ENCODE data around the gene ELAVL2. TPM values are rescaled to one million over a fixed set of nuclear protein-coding genes. Genes with fewer than 3 reads are reported as not detected.
A peak's percentile ranks its signal among the peaks of the same experiment; 100 is the strongest.

The ELAVL2 gene
- total RNA-seq: not detected

- DNase-seq (peak; percentile 10), ATAC-seq (peak; percentile 85 to 90)
- Mint-ChIP-seq H3K9me3 (peaks cover 4% of the 10 kb centered on the region), H3K27me3 (ENCODE audit: low read depth) (peaks cover 37% of the 10 kb centered on the region), H3K4me1 (ENCODE audit: low read depth) (no peaks in the 10 kb centered on the region), H3K36me3 (ENCODE audit: insufficient read depth) (no peaks in the 10 kb centered on the region), H3K4me3 (no peak within 1 kb of the TSS)
These were observed at the start of gene ELAVL2 for GRCh38 chr9:23826120-23826629. ELAVL2 (minus strand) TSS chr9:23826240; CDS start chr9:23762234, 64,006 bp downstream.

DNA sequence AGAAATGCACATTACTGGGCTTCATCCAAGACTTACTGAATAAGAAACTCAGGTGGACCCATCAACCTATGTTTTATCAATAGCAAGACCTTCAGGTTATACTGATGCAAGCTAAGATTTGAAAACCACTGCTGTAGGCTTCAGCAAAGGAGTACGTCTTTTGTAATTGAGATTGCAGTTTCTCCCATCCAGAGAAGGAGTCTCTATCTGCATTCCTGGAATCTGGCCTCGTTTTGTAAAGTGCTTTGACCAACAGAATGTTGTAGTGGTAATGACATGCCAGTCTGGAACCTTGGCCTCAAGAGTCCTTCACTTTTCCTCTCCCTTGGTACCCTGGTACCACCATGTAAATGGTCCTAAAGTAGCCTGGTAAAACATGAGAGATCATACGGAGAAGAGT lies 32.2 kb upstream of the ELAVL2 start:
- Mint-ChIP-seq H3K4me1 (ENCODE audit: low read depth) (no peaks in the 10 kb centered on the region), H3K27me3 (ENCODE audit: low read depth) (no peaks in the 10 kb centered on the region), H3K36me3 (ENCODE audit: insufficient read depth) (no peaks in the 10 kb centered on the region), H3K4me3 (no peak overlapping the region), H3K9me3 (peaks cover 23% of the 10 kb centered on the region)
- DNase-seq (no peak), ATAC-seq (no peak)

GRCh38 chr9:23855873-23856604 lies 30.0 kb upstream of the ELAVL2 start:
- Mint-ChIP-seq H3K9me3 (peaks cover 11% of the 10 kb centered on the region), H3K4me1 (ENCODE audit: low read depth) (peaks cover 3% of the 10 kb centered on the region), H3K4me3 (no peak overlapping the region), H3K36me3 (ENCODE audit: insufficient read depth) (no peaks in the 10 kb centered on the region), H3K27me3 (ENCODE audit: low read depth) (peaks cover 5% of the 10 kb centered on the region)
- no peak for DNase-seq
- ATAC-seq: no peak

- no peak for DNase-seq
- H3K9me3 Mint-ChIP-seq: no peaks in the 10 kb centered on the region
- no peak for ATAC-seq
- H3K36me3 Mint-ChIP-seq (ENCODE audit: insufficient read depth): no peaks in the 10 kb centered on the region
- H3K4me1 Mint-ChIP-seq (ENCODE audit: low read depth): peaks cover 3% of the 10 kb centered on the region
- no peak overlapping the region for H3K4me3 Mint-ChIP-seq
- H3K27me3 Mint-ChIP-seq (ENCODE audit: low read depth): peaks cover 20% of the 10 kb centered on the region
These were observed 24.9 kb upstream of the ELAVL2 start for GRCh38 chr9:23850690-23851629.

GRCh38 chr9:23850242-23850689 lies 24.2 kb upstream of the ELAVL2 start:
- no peak overlapping the region for H3K4me3 Mint-ChIP-seq
- H3K36me3 Mint-ChIP-seq (ENCODE audit: insufficient read depth): no peaks in the 10 kb centered on the region
- no peaks in the 10 kb centered on the region for H3K9me3 Mint-ChIP-seq
- peaks cover 3% of the 10 kb centered on the region for H3K4me1 Mint-ChIP-seq (ENCODE audit: low read depth)
- DNase-seq (no peak), ATAC-seq (no peak)
- H3K27me3 Mint-ChIP-seq (ENCODE audit: low read depth): peaks cover 20% of the 10 kb centered on the region

- H3K27me3 Mint-ChIP-seq (ENCODE audit: low read depth): peaks cover 20% of the 10 kb centered on the region
- H3K9me3 Mint-ChIP-seq: no peaks in the 10 kb centered on the region
- DNase-seq (no peak), ATAC-seq (no peak)
- no peak overlapping the region for H3K4me3 Mint-ChIP-seq
- H3K36me3 Mint-ChIP-seq (ENCODE audit: insufficient read depth): no peaks in the 10 kb centered on the region
- peaks cover 3% of the 10 kb centered on the region for H3K4me1 Mint-ChIP-seq (ENCODE audit: low read depth)
These were observed 23.5 kb upstream of the ELAVL2 start for GRCh38 chr9:23849379-23850035.

DNA sequence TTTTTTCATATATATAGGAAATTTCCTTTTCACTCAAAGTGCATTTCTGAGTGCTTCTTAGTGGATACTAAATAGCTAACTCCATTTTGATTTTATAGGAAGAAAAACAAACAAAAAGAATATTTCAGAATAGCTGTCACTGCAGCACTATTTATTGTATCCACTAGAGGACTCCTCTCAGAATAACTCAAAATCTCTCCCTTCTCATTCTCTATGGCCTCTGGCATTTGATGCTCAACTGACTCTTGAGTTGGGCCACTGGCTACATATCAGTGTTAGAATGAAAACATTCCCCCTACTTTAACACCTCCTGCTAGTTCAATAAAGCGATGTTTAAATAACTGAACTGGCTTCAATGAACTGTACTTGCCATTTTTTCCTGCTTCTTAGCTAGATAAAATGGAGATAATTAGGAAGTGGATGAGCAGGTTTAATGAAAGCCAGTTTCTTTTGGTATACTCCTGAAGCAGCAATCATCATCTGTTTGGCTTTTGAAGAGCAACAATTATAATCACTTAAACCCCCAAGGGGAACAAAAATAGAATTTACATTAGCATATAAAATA lies 16.6 kb upstream of the ELAVL2 start:
- H3K9me3 Mint-ChIP-seq: peaks cover 6% of the 10 kb centered on the region
- no peak overlapping the region for H3K4me3 Mint-ChIP-seq
- DNase-seq: no peak
- H3K4me1 Mint-ChIP-seq (ENCODE audit: low read depth): no peaks in the 10 kb centered on the region
- ATAC-seq: no peak
- no peaks in the 10 kb centered on the region for H3K36me3 Mint-ChIP-seq (ENCODE audit: insufficient read depth)
- H3K27me3 Mint-ChIP-seq (ENCODE audit: low read depth): no peaks in the 10 kb centered on the region

GRCh38 chr9:23841304-23841703 lies 15.3 kb upstream of the ELAVL2 start:
- no peaks in the 10 kb centered on the region for H3K36me3 Mint-ChIP-seq (ENCODE audit: insufficient read depth)
- no peaks in the 10 kb centered on the region for H3K27me3 Mint-ChIP-seq (ENCODE audit: low read depth)
- ATAC-seq: no peak
- DNase-seq: no peak
- no peak overlapping the region for H3K4me3 Mint-ChIP-seq
- H3K4me1 Mint-ChIP-seq (ENCODE audit: low read depth): no peaks in the 10 kb centered on the region
- H3K9me3 Mint-ChIP-seq: peaks cover 6% of the 10 kb centered on the region

DNA sequence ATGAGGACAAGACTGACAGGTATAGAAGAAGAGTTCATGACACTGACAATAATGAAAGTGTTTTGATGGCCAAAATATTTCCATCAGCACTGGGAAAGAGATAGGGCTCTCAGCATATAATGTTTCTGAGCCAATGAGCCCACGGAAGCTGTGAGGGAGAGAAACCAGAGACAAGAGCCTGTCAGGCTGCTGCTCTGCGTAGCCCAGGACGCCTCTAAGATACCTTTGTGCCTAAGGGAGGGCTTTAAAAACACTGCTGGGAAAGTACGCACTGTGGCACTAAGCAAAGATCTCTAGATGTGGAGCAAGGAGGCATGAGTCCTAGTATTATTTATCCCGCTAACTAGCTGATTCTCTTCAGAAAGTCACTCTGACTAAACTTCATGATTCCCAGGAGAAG lies 11.0 kb upstream of the ELAVL2 start:
- no peaks in the 10 kb centered on the region for H3K36me3 Mint-ChIP-seq (ENCODE audit: insufficient read depth)

GRCh38 chr9:23830929-23831730 lies 5.1 kb upstream of the ELAVL2 start:
- no peaks in the 10 kb centered on the region for H3K4me1 Mint-ChIP-seq (ENCODE audit: low read depth)
- no peak overlapping the region for H3K4me3 Mint-ChIP-seq
- no peak for DNase-seq
- peak in 1 of 2 donors; percentile 10 for ATAC-seq
- H3K27me3 Mint-ChIP-seq (ENCODE audit: low read depth): peaks cover 33% of the 10 kb centered on the region
- H3K9me3 Mint-ChIP-seq: peaks cover 7% of the 10 kb centered on the region
- H3K36me3 Mint-ChIP-seq (ENCODE audit: insufficient read depth): no peaks in the 10 kb centered on the region

More for the DNA sequence above, 11.0 kb upstream of the ELAVL2 start:
- ATAC-seq (no peak), DNase-seq (no peak)
- Mint-ChIP-seq H3K9me3 (peaks cover 3% of the 10 kb centered on the region), H3K27me3 (ENCODE audit: low read depth) (peaks cover under 1% of the 10 kb centered on the region), H3K4me1 (ENCODE audit: low read depth) (no peaks in the 10 kb centered on the region), H3K4me3 (no peak overlapping the region)

DNA sequence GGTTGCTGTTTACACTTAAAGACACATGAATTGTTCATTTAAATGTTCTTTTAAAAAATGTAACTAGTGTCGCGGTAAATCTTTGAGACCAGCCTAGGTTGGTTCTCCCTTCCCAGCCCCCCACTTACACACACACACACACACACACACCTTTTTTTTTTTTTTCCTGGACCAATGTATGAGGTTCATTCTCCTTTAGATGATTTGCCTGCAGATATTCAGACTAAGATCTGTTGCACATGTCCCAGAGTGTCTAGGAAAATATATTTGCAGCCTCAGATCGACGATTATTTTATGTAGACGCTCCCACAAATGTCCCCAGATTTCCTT lies 4.4 kb upstream of the ELAVL2 start:
- H3K36me3 Mint-ChIP-seq (ENCODE audit: insufficient read depth): no peaks in the 10 kb centered on the region
- DNase-seq: no peak
- H3K4me1 Mint-ChIP-seq (ENCODE audit: low read depth): no peaks in the 10 kb centered on the region
- no peak overlapping the region for H3K4me3 Mint-ChIP-seq
- H3K9me3 Mint-ChIP-seq: peaks cover 7% of the 10 kb centered on the region
- peaks cover 33% of the 10 kb centered on the region for H3K27me3 Mint-ChIP-seq (ENCODE audit: low read depth)
- no peak for ATAC-seq

DNA sequence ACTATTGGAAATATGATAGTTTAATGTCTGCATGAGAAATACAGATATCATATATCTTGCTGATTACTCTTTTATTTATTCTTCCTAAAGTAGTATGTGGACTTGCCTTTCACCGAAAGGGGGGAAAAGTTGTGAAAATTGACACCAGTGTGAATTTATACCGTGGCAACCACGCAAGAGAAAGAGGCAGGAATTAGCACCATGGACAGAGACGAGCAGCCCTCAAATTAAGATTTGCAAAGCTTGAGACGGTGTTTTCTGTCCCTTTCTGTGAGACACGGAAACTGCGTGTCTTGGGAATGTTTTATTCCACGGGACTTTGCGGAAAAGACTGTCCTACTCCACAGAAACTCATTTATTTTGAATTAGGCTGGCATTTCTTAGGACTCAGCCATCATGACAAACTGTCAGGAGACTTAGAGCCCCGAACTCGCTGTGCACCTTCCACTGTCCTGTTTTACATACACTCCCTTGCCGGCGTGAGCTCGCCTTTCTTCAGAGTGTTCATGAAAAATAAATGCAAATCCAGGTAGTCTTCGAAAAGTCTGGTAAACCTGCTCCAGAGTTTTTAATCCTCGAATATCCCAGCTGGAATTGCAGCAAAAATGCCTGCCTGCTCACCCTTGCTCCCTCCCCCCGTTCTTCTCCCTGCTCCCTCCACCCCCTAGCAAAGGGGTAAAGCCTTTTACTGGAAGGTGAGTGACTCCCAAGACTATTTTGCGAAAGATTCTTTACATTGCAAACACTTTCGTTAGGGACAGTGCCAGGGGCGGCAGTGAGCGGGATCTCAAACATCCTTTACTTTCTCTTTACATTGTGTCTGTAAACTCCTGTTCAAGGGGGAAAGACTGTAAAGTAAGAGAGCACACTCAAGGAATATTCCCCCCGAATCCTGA lies 3.8 kb upstream of the ELAVL2 start:
- Mint-ChIP-seq H3K9me3 (peaks cover 7% of the 10 kb centered on the region), H3K36me3 (ENCODE audit: insufficient read depth) (no peaks in the 10 kb centered on the region), H3K27me3 (ENCODE audit: low read depth) (peaks cover 33% of the 10 kb centered on the region), H3K4me1 (ENCODE audit: low read depth) (no peaks in the 10 kb centered on the region), H3K4me3 (no peak overlapping the region)
- no peak for DNase-seq
- no peak for ATAC-seq

GRCh38 chr9:23825700-23826099 lies 340 bp downstream of the ELAVL2 start:
- DNase-seq (no peak), ATAC-seq (no peak)
- no peaks in the 10 kb centered on the region for H3K4me1 Mint-ChIP-seq (ENCODE audit: low read depth)
- H3K9me3 Mint-ChIP-seq: peaks cover 4% of the 10 kb centered on the region
- H3K36me3 Mint-ChIP-seq (ENCODE audit: insufficient read depth): no peaks in the 10 kb centered on the region
- peaks cover 35% of the 10 kb centered on the region for H3K27me3 Mint-ChIP-seq (ENCODE audit: low read depth)
- no peak overlapping the region for H3K4me3 Mint-ChIP-seq

Measured in activated T-cell treated with anti-CD3 and anti-CD28 coated beads, Interleukin-2, amount 50 U/mL, for 4 hours (primary cell).